GM19467 (cell line): ENCODE data around the gene P4HA2.

ENCODE experiments used
- ATAC-seq: cut with Tn5 transposase; IDR thresholded peaks from one replicate; pipeline ENCODE4 v1.9.1; 2021; ENCODE audit warnings: mild to moderate bottlenecking, moderate library complexity; ENCODE audit not compliant: unreplicated experiment

The P4HA2 gene

GRCh38 chr5:132227485-132228240, at the start of gene P4HA2:
P4HA2 (minus strand) TSS chr5:132227853; CDS start chr5:132218626, 9,227 bp downstream.
- ATAC-seq = peak; percentile 82

- ATAC-seq = no peak
These were observed 49.6 kb upstream of the P4HA2 start for GRCh38 chr5:132277256-132277655.

GRCh38 chr5:132275367-132276220, 47.9 kb upstream of the P4HA2 start:
- ATAC-seq = no peak

- ATAC-seq = no peak
These were observed 46.6 kb upstream of the P4HA2 start for GRCh38 chr5:132274050-132274792.

- no peak for ATAC-seq
These were observed 46.0 kb upstream of the P4HA2 start for GRCh38 chr5:132273631-132274030.

- no peak for ATAC-seq
These were observed 44.9 kb upstream of the P4HA2 start for GRCh38 chr5:132272311-132273210.

- no peak for ATAC-seq
These were observed 43.9 kb upstream of the P4HA2 start for GRCh38 chr5:132271251-132272246.

GRCh38 chr5:132270706-132271105, 43.1 kb upstream of the P4HA2 start:
- ATAC-seq = no peak

GRCh38 chr5:132270335-132270665, 42.6 kb upstream of the P4HA2 start:
- no peak for ATAC-seq

GRCh38 chr5:132269635-132270334, 42.1 kb upstream of the P4HA2 start:
- ATAC-seq = no peak

- ATAC-seq = peak; percentile 63
These were observed 41.3 kb upstream of the P4HA2 start for GRCh38 chr5:132268769-132269551.

GRCh38 chr5:132267931-132268768, 40.5 kb upstream of the P4HA2 start:
- peak; percentile 17 for ATAC-seq

- no peak for ATAC-seq
These were observed 39.6 kb upstream of the P4HA2 start for GRCh38 chr5:132267166-132267739.

GRCh38 chr5:132266836-132267160, 39.1 kb upstream of the P4HA2 start:
- no peak for ATAC-seq

- no peak for ATAC-seq
These were observed 38.6 kb upstream of the P4HA2 start for GRCh38 chr5:132266031-132266835.
